Chondrocyte (in vitro differentiated cells): ENCODE data around the gene CHST11. TPM values are rescaled to one million over a fixed set of nuclear protein-coding genes. Genes with fewer than 3 reads are reported as not detected.

Source experiments
- DNase-seq: peaks from one replicate; pipeline ENCODE4 v3.0.0; 2021; ENCODE audit warnings: mixed read lengths, low spot score
- H3K27ac Mint-ChIP-seq: one replicate; pipeline ENCODE4 v1.8.0; 2021; ENCODE audit warnings: mild to moderate bottlenecking, moderate library complexity, mixed read lengths; ENCODE audit not compliant: unreplicated experiment
- H3K27me3 Mint-ChIP-seq: 2 replicates; pipeline ENCODE4 v1.8.0; 2021; ENCODE audit warnings: low read depth, mixed read lengths
- H3K36me3 Mint-ChIP-seq: 2 replicates; pipeline ENCODE4 v1.8.0; 2021; ENCODE audit warnings: low read depth, mixed read lengths
- H3K4me1 Mint-ChIP-seq: 2 replicates; pipeline ENCODE4 v1.8.0; 2021; ENCODE audit warnings: low read depth, mild to moderate bottlenecking, mixed read lengths
- H3K4me3 Mint-ChIP-seq: one replicate; pipeline ENCODE4 v1.8.0; 2021; ENCODE audit warnings: mild to moderate bottlenecking, moderate library complexity, mixed read lengths; ENCODE audit not compliant: unreplicated experiment
- H3K9me3 Mint-ChIP-seq: 2 replicates; pipeline ENCODE4 v1.8.0; 2021; ENCODE audit warnings: low read depth, mixed read lengths
- CTCF ChIP-seq: fragments of 200-600 bp; sonication (generic); IDR thresholded peaks from 2 replicates; pipeline ENCODE4 v1.5.0; 2021; ENCODE audit warnings: antibody characterized with exemption, mild to moderate bottlenecking, moderate library complexity
- total RNA-seq: library from RNA; stranded (reverse); gene quantifications from 3 replicates; pipeline ENCODE4 v1.2.1, GENCODE V29; 2021

CHST11 gene
- total RNA-seq, 1 donor from 2014 or later = 6.2 TPM

GRCh38 chr12:104747955-104748354, 291.2 kb downstream of the CHST11 start:
- Mint-ChIP-seq H3K4me1 (peaks cover 17% of the 10 kb centered on the region), H3K4me3 (no peak overlapping the region), H3K27ac (no peak overlapping the region), H3K36me3 (no peaks in the 10 kb centered on the region), H3K27me3 (no peaks in the 10 kb centered on the region), H3K9me3 (no peaks in the 10 kb centered on the region)
- no peak for DNase-seq
- no peak for TF ChIP-seq CTCF

- TF ChIP-seq CTCF = no peak
- no peaks in the 10 kb centered on the region for H3K27me3 Mint-ChIP-seq
- no peak overlapping the region for H3K4me3 Mint-ChIP-seq
- no peak overlapping the region for H3K27ac Mint-ChIP-seq
- no peaks in the 10 kb centered on the region for H3K9me3 Mint-ChIP-seq
- no peak for DNase-seq
- H3K4me1 Mint-ChIP-seq = peaks cover 17% of the 10 kb centered on the region
- H3K36me3 Mint-ChIP-seq = no peaks in the 10 kb centered on the region
These were observed 291.6 kb downstream of the CHST11 start for GRCh38 chr12:104748356-104748755.

GRCh38 chr12:104748790-104749189, 292.0 kb downstream of the CHST11 start:
- TF ChIP-seq CTCF = no peak
- Mint-ChIP-seq H3K36me3 (no peaks in the 10 kb centered on the region), H3K27me3 (no peaks in the 10 kb centered on the region), H3K27ac (peak overlapping the region; percentile 83), H3K9me3 (no peaks in the 10 kb centered on the region), H3K4me3 (no peak overlapping the region), H3K4me1 (peaks cover 17% of the 10 kb centered on the region)
- DNase-seq = no peak

GRCh38 chr12:104749545-104749944, 292.8 kb downstream of the CHST11 start:
- Mint-ChIP-seq H3K27ac (no peak overlapping the region), H3K27me3 (no peaks in the 10 kb centered on the region), H3K4me1 (peaks cover 17% of the 10 kb centered on the region), H3K4me3 (no peak overlapping the region), H3K9me3 (no peaks in the 10 kb centered on the region), H3K36me3 (no peaks in the 10 kb centered on the region)
- no peak for TF ChIP-seq CTCF
- no peak for DNase-seq

- no peak overlapping the region for H3K4me3 Mint-ChIP-seq
- no peak for TF ChIP-seq CTCF
- DNase-seq = no peak
- H3K36me3 Mint-ChIP-seq = no peaks in the 10 kb centered on the region
- no peak overlapping the region for H3K27ac Mint-ChIP-seq
- no peaks in the 10 kb centered on the region for H3K27me3 Mint-ChIP-seq
- no peaks in the 10 kb centered on the region for H3K9me3 Mint-ChIP-seq
- peaks cover 17% of the 10 kb centered on the region for H3K4me1 Mint-ChIP-seq
These were observed 293.3 kb downstream of the CHST11 start for GRCh38 chr12:104750061-104750460.
